PC-9 (cell line): ENCODE results near the gene WBP1L.

Experiments
- CTCF ChIP-seq: fragments of 200-600 bp; sonication (generic); conservative IDR thresholded peaks from 2 replicates; pipeline ENCODE4 v1.6.1; 2017; ENCODE audit warnings: mixed run types, antibody characterized with exemption, mild to moderate bottlenecking, moderate library complexity
- EZH2 ChIP-seq: fragments of 200-600 bp; sonication (generic); IDR thresholded peaks from 2 replicates; pipeline ENCODE4 v1.8.0; 2017; ENCODE audit warnings: antibody characterized with exemption, low read depth

GRCh38 chr10:102775935-102776669 lies 32.4 kb downstream of the WBP1L start:
- TF ChIP-seq CTCF (no peak), EZH2 (no peak)
